Activated CD8-positive, alpha-beta memory T cell treated with anti-CD3 and anti-CD28 coated beads for 1 hour (primary cell): Measurements from ENCODE around the gene TYK2.
"Not testable (repeated sequence)": the region's sequence is repeated elsewhere in the genome, so short reads cannot be mapped to it uniquely, and the experiment has no call there.

Experiments used
- DNase-seq, 2 donors: peaks; one replicate each; pipeline ENCODE4 v3.0.0-alpha.2; 2020; ENCODE audit warnings: low read depth in 1 of 2; ENCODE audit errors: extremely low read depth in 1 of 2

The TYK2 gene

GRCh38 chr19:10378124-10378523 lies 2.2 kb downstream of the TYK2 start:
- DNase-seq, result no peak

- not testable (repeated sequence) for DNase-seq
These were observed 3.2 kb downstream of the TYK2 start for GRCh38 chr19:10377140-10377640.

GRCh38 chr19:10374931-10375330 lies 5.4 kb downstream of the TYK2 start:
- DNase-seq, result no peak

GRCh38 chr19:10372690-10373089 lies 7.7 kb downstream of the TYK2 start:
- DNase-seq, result no peak

- no peak for DNase-seq
These were observed 12.1 kb downstream of the TYK2 start for GRCh38 chr19:10368101-10368803.

- DNase-seq, result not testable (repeated sequence)
These were observed 13.3 kb downstream of the TYK2 start for GRCh38 chr19:10366950-10367512.

- DNase-seq, result no peak
These were observed 14.9 kb downstream of the TYK2 start for GRCh38 chr19:10365518-10365917.

GRCh38 chr19:10364644-10365043 lies 15.7 kb downstream of the TYK2 start:
- no peak for DNase-seq

GRCh38 chr19:10363789-10364281 lies 16.5 kb downstream of the TYK2 start:
- no peak for DNase-seq

GRCh38 chr19:10362259-10362658 lies 18.1 kb downstream of the TYK2 start:
- DNase-seq, result no peak

GRCh38 chr19:10361569-10362011 lies 18.8 kb downstream of the TYK2 start:
- no peak for DNase-seq

GRCh38 chr19:10356431-10356830 lies 23.9 kb downstream of the TYK2 start:
- no peak for DNase-seq

GRCh38 chr19:10353793-10354391 lies 26.5 kb downstream of the TYK2 start:
- DNase-seq, result no peak

- DNase-seq, result no peak
These were observed 27.4 kb downstream of the TYK2 start for GRCh38 chr19:10352764-10353671.

- no peak for DNase-seq
These were observed 33.9 kb downstream of the TYK2 start for GRCh38 chr19:10346509-10346908.

- no peak for DNase-seq
These were observed 35.6 kb downstream of the TYK2 start for GRCh38 chr19:10344780-10345179.

GRCh38 chr19:10343495-10343894 lies 36.9 kb downstream of the TYK2 start:
- DNase-seq, result no peak

- no peak for DNase-seq
These were observed 40.4 kb downstream of the TYK2 start for GRCh38 chr19:10339977-10340376.

- peak in 1 of 2 donors; percentile 50 for DNase-seq
These were observed 40.9 kb downstream of the TYK2 start, which contains the start of gene ICAM3 for GRCh38 chr19:10339380-10339960. Gene ICAM3 (minus strand): TSS chr19:10339624. CDS start chr19:10339614, 10 bp downstream.

- no peak for DNase-seq
These were observed 41.4 kb downstream of the TYK2 start for GRCh38 chr19:10338940-10339339.
